ENCODE measurements around the gene AFF1.

Gene AFF1

DNA sequence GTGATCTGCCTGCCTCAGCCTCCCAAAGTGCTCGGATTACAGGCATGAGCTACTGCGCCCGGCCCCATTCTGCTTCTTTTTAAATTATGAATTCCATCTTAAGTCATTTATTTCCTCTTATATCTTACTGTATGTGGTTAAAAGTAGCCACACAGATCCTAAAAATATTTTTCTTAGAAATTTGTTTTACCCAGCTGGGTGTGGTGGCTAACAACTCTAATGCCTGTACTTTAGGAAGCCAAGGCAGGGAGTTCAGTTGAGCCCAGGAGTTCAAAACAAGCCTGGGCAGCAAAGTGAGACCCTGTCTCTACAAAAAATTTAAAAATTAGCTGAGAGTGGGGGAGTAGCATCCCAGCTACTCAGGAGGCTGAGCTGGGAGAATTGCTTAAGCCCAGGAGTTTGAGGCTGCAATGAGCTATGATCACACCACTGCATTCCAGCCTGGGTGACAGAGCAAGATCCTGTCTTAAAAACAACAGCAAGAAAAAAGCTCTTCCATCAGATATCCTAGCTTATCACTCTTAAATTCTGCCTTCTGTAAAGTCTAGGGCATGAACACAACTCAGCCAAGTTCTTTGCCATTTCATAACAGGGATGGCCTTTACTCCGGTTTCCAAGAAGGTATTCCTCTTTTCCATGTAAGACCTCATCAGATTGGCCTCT, 15.1 kb upstream of the AFF1 start:
- DNase-seq (ENCODE audit: low spot score), result no peak

DNA sequence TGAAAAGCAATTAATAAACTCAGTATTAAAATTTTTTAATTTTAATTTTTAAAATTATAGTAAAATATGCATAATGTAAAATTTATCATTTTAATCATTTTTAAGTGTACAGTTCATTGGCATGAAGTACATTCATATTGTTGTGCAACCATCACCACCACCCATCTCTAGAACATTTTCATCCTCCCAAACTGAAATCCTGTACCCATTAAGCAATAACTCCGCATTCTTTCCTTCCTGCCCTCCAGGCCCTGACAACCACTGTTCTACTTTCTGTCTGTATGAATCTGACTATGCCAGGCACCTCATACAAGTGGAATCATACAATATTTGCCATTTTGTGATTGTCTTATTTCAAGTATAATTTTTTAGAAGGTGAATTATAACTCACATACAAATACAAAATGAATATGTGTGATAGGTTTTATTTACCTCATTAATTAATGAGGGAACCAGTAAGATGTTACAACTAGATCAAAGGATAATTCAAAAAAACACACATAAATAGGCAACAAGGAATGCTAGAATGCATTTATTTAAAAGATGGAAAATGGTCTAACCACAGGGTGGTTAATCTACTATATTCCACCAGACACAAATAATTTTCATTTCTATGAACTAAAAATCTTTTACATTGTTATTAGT, 13.1 kb upstream of the AFF1 start:
- no peak for DNase-seq (ENCODE audit: low spot score)

DNA sequence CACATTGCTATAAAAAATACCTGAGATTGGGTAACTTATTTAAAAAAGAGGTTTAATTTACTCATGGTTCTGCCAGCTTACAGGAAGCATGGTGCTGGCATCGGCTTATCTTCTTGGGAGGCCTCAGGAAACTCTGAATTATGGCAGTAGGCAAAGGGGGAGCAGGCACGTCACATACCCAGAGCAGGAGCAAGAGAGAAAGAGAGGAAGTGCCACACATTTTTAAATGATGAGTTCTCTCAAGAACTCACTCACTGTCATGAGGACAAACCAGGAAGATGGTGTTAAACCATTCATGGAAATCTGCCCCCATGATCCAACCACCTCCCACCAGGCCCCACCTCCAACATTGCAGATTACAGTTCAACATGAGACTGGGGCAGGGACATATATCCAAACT, 10.0 kb upstream of the AFF1 start:
- DNase-seq (ENCODE audit: low spot score), result no peak

DNA sequence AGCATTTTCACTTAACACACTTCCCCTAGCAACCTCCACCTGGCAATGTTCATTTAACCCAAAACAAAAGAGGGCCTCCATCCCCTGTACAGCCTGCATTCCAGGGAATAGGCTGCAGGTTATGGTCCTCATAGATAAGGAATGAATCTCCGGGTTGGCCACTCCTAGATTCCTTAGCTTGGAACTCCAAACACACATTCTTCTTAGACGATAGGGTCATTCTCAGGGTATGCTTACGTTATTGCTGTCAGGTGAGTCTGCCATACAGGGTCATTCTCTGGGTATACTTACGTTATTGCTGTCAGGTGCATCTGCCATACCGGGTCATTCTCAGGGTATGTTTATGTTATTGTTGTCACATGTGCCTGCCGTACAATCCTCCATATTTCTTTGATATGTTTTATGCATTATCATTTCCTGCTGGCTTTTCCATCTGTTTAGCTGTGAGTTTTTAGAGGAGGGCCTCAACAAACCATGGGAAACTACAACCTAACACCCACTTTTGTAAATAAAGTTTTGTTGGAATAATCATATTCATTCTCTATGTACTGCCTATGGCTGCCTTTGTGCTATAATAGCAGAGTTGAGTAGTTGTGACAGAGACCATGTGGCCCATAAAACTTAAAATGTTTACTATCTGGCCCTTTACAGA, 8.2 kb upstream of the AFF1 start:
- no peak for DNase-seq (ENCODE audit: low spot score)

DNA sequence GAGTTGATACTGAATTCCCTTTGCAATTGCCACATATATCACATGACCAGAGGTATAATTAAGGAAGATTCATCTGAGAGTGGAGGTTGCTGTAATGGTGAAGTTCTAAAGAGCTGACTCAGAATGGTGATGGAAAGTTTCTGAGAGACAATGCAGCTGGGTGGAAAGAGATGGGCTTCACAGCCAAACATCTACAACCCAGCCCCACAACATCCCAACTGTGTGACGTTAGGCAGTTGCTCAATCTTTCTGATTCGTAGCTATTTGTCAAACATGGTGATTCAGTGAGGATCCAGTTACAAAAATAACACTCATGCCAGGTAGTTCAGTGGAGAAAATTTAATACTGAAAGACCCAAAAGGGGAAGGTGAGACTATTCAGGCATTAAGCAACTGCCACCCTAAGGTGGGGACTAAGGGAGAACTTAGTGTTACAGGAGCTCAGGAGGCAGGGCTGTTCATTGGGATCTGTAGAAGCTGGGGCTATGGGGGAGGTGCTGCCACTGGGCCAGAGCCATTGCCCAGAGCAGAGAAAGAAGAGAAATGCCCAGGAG, 6.9 kb upstream of the AFF1 start:
- no peak for DNase-seq (ENCODE audit: low spot score)

DNA sequence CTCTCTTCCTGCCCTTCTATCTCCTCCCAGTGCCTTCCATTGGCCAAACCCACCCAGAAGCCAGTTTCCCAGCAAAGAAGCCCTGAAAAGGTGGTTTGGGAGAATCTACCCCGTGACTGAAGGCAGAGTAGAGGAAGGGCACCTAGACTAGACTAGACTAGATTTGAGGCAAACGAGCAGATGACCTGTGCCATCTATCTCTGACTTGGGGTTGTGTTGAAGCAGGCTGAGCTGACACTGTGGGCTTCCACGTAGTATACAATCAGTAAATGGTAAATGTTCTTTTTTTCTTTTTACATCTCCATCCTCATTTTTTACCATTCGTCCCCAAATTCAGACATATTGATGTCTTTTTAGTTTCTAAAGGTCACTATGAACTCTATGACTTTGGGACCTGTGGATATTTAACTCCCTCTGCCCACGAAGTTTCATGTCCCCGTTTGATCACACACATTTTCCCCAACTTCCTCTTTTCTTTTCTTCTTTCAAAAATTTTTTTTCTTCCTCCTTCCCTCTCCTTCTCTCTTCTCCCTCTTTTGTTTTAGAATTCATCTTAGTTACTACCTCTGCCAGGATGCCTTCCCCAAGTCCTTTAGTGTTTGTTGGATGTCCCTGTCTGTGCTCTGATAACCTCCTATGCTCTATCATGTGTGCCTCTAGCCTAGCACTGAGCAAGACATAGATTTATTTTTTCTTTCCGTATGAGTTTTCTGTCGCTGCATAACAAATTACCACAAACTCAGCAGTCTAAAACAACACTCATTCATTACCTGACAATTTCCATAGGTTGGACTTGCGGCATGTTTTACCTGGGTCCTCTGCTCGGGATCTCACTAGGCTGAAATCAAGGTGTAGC, 6.2 kb upstream of the AFF1 start:
- no peak for DNase-seq (ENCODE audit: low spot score)

DNA sequence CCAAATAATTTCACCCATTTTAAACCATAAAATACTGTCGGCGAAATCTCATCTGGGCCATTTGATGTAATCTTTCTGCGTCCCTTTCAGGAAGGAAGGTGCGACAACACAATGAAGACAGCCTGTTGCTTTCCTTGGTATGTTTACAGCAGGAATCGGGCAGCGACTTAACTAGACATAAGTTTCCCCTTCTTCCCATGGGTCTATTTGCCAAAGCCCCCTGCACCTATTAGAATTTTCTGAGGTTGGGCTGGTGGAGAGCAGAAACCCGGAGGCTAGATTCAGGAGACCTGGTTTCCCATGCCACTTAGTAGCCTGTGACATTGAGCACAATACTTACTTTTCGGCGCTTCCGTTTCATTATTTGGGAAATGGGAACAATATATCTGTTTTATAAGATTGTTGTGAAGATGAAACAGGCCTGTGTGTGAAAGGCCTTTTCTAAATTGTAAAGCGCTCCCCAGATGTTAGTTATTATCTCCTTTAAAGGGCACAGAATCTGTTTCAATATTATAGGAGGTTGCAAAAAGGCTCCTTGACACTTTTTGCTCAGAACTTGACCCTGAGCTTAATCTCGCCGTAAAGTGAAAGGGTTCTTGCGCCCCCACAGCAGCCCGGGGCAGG, 552 bp upstream of the AFF1 start:
- no peak for DNase-seq (ENCODE audit: low spot score)

DNA sequence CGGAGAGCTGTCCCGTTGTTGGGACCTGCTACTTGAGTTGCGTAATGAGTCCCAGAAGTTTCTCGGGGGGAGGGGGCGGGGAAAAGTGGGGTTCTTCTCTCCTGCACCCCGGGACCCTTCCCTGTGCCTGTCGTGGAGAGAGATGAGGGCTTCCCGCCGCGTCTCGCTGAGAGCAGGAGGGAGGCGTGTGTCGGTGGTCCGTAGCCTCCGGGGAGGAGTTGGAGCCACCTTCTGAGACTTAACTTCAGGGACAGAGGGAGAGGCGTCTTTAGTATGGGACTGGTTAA, 698 bp downstream of the AFF1 start:
- no peak for DNase-seq (ENCODE audit: low spot score)

DNA sequence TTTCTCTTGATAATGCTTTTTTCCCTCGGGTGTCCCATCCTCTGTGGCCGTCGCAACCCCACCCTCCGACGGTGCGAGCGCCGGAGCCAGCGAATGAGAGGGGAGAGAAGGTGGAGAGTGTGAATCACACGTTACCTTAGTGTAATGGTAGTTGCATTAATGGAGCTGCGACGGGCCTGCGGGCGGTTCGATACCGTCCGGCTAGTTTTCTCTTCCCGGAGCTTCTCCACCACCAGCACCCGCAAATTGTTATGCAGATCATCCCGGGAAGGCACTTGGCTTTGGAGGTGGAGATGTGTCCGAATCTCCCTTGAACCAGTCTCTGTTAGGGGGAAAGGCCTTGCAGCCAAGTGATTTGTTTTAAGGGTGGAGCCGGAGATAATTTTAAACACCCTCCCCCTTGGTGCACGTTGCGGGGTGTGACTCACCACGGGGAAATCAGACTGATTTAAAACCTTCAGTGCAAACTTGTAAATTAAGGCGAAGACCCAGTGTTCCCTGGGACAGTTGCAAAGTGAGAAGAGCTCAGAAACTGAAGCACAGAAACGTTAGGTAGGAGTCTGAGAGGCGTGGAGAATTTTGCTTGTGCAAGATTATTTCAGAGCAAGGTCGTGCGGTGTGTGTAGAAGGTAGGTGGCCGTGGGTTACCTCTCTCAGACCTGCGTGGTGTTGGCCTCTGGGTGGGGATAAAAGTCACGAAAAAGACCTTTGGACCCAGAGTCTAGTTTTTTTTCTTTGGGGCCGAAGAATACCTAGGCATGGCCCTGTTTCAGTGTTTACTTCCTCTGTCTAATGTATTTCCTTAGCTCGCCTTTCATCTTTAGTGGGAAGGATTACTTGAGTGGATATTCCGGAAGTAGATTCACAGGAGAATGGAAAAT, 1.3 kb downstream of the AFF1 start:
- DNase-seq (ENCODE audit: low spot score), result peak; percentile 85

DNA sequence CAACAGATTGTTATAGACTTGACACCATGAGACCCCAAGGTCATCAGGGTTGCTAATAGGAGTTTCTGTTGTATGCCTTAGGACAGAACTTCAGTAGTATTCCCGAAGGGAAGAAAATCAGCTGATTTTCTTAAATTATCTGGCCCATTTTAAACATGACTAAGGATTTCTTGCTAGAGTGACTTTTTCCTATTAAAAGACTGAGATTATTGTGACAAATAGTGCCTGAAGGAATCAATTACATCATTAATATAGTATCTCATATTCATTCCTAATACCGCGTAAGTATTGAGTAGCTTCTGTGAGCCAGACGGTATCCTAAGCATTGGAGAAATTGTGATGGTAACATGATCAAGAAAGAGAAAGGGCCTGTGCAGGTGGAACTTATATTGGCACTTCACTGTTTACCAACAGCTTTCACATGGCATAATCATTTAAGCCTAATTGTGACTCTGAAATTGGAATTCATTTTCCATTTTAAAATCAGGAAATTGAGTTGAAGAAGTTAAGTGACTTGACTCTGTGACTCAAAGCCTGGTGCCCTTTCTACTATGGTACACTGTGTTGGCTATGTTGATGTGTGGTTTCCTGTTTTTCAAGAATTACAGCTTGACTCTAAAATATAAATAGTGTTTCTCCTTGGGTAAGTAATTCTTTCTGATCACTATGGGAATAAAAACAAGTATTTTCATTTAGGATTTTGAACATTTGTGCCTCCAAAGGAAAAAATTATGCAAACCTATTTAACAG, 4.1 kb downstream of the AFF1 start:
- peak; percentile 53 for DNase-seq (ENCODE audit: low spot score)

DNA sequence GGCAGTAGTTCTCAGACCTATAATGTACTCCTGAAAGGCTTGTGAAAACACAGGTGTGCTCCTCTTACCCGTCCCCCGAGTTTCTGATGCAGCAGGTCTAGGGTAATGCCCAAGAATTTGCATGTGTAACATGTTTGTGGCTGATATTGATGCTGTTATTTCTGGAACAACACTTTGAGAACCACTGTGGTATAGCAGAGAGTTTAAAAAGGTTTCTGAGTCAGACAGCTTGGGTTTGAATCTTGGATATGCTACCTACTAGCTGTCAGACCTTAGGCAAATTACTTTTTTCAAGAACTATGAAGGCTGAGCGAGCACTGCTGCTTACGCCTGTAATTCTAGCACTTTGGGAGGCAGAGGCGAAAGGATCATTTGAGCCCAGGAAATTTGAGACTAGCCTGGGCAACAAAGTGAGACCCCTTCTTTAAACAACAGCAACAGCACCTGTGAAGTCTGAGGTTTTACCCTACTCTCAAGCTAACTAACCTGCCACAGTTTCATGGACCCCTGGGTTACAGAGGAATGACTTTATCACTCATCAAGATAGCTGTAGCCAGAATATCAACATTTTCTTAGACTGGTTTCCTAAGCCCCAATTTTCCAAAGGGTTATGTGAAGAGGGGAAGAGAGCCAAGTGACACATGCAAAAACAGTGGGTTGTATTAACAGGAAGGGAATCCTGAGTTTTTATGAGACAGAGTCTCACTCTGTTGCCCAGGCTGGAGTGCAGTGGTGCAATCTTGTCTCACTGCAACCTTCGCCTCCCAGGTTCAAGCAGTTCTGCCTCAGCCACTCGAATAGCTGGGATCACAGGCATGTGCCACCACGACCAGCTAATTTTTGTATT, 5.1 kb downstream of the AFF1 start:
- peak; percentile 56 for DNase-seq (ENCODE audit: low spot score)

DNA sequence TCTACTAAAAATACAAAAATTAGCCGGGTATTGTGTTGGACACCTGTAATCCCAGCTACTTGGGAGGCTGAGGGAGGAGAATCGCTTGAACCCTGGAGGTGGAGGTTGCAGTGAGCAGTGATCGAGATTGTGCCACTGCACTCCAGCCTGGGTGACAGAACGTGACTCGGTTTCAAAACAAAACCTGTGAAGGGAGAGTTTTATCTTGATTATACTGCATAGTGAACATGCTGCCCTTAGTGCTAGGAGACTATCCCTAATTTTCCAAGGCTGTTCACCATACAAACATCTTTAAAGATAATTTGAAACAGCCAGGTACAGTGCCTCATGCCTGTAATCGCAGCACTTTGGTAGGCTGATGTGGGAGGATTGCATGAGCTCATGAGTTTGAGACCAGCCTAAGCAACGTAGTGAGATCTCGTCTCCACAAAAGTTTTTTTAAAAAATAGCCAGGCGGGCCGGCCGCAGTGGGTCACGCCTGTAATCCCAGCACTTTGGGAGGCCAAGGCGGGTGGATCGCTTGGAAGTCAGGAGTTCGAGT, 6.2 kb downstream of the AFF1 start:
- no peak for DNase-seq (ENCODE audit: low spot score)

DNA sequence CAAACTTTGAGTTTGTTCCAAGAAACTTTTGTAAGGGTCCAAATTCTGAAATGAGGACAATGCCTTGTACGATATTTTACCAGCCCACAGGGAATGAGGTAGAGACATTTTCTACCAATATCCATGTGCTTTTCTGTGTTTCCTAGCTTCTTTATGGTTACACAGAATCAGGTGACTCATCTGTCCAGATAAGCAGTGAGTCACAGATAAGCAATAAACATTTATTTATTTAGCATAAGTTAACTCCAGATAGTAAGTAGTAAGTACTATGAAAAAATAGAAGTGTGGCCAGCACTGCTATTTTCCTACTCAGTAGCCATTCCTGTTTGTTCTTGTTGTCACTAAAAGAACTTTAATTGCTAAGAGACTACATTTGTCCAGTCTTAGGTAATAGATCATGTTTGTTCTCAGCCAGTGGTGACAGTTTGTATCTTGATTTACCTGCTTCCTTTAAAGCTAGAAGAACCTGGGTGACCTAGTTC, 7.4 kb downstream of the AFF1 start:
- no peak for DNase-seq (ENCODE audit: low spot score)

DNA sequence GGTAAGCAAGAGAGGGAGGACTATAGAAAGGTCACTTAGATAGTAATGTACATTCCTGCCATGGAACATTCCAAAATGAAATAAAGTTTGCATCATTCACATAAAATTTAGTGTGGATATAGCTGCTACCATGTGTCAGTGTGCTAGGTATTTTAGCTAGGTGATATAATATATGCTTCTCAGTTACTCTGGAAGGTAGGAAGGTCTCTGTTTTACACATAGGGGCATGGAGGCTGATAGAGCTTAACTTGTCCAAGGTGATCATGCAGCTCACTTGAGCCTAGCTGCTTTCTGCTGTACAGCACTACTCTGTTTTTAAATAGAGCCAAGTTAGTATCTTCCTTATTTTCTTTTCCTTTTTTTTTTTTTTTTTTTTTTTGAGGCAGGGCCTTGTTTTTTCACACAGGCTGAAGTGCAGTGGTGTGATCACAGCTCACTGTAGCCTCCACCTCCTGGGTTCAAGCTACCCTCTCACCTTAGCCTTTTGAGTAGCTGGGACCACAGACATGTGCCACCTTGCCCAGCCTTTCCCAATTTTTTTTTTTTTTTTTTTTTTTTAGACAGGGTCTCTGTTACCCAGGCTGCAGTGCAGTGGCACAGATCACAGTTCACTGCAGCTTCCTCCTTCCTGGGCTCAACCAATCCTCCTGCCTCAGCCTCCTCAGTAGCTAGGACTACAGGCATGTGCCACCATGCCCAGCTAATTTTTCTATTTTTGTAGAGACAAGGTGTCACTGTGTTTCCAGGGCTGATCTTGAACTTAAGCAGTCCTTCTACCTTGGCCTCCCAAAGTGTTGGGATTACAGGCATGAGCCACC, 10.4 kb downstream of the AFF1 start:
- no peak for DNase-seq (ENCODE audit: low spot score)

DNA sequence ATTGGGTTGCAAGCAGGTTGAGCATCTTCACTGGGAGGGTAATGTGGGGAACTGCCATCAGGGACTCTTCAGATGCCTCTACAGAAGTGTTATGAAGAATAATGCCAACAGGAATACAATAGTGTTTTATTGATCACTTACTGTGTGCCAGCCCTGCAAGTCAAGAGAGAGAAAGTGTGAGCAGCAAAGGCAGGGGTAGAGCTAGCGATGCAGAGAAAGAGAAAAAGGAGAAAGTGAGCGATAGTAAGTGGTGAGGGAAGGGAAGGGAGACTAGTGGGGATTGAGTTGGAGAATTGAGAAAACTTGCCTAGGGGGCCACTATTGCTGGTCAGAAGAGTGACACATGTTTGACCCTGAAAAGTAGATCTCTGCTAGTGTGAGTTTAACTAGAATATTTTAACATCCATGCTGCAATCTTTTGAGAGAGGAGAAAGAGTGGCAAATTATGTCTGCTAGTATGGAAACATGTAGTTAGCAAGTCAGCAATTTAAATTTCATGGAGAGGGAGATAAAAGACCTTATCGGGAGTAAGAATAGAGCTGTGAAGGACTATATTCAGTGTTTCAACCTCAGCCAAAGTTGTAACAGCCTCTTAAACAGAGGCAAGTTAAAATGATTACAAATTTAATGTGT, 12.2 kb downstream of the AFF1 start:
- DNase-seq (ENCODE audit: low spot score), result no peak

DNA sequence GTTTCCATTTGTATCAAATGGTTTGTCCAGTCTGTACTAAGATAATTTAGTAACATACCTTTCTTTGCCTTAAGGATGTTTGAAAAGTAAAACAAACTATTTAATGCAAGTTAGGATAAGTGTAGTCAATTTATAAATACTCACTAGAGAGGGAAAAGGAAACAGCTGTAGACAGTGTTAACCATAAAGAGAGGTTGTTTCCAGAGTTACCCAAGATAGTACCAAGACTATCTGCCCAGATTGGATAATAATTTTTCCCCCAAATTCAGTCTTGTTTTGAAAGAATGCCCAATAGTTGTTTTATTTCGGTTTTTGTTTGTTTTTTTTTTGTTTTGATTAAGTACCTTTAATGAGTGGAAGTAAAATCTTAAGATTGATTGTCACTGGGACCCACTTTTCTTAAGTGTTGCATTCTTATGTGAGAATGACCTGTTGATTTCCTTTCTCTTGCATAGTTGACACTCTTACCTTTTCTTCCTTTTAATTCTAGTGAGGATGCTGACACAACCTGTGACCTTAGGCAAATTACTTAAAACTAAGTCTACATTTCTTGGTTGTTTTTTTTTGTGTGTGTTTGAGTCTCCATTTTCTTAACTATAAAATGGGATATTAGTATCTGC, 12.8 kb downstream of the AFF1 start:
- no peak for DNase-seq (ENCODE audit: low spot score)

DNA sequence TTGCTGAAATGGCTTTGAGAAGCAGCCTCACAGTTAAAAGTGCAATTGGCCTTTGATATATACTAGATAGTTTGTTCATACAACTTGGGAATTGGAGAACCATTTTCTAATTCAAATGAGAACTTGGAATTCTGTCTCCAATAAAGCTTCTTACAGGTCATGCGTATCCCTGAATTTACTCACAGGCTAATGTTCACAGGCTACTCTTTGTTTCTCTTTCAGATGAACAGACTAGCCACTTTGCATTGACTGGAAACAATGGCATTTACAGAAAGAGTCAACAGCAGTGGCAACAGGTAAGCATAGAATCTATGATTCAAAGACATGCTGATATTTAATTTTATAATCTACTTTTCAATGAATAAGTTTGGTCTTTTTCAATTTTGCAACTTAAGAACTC, 13.5 kb downstream of the AFF1 start:
- no peak for DNase-seq (ENCODE audit: low spot score)
